ENCODE measurements around the gene BSG.

BSG gene

GRCh38 chr19:616062-616700 lies 43.8 kb downstream of the BSG start:
- H3K27me3 ChIP-seq (replicated peaks) = no peaks in the 10 kb centered on the region
- H3K27ac ChIP-seq = no peak overlapping the region
- TF ChIP-seq CTCF (IDR thresholded peaks at IDR 0.05; ENCODE audit: low read depth, low read length, missing control alignments) = no peak

GRCh38 chr19:616747-617526 lies 44.5 kb downstream of the BSG start:
- Histone ChIP-seq H3K27ac (no peak overlapping the region), H3K27me3 (replicated peaks) (no peaks in the 10 kb centered on the region), H3K36me3 (replicated peaks) (peaks cover 55% of the 10 kb centered on the region), H3K4me3 (ENCODE audit: low read depth, low read length) (no peak overlapping the region)
- in situ Hi-C loops (cut with HindIII; ENCODE audit: low pct_ligation_motif_present, low sequenced_read_pairs) = no loop called here
- TF ChIP-seq CTCF (IDR thresholded peaks at IDR 0.05; ENCODE audit: low read depth, low read length, missing control alignments) = no peak
- DNase-seq = no peak

More at GRCh38 chr19:616062-616700, 43.8 kb downstream of the BSG start:
- in situ Hi-C loops (cut with HindIII; ENCODE audit: low pct_ligation_motif_present, low sequenced_read_pairs) = no loop called here
- H3K36me3 ChIP-seq (replicated peaks) = peaks cover 47% of the 10 kb centered on the region
- no peak for DNase-seq
- H3K4me3 ChIP-seq (ENCODE audit: low read depth, low read length) = no peak overlapping the region

- Histone ChIP-seq H3K36me3 (replicated peaks) (peaks cover 63% of the 10 kb centered on the region), H3K27ac (no peak overlapping the region), H3K27me3 (replicated peaks) (no peaks in the 10 kb centered on the region), H3K4me3 (ENCODE audit: low read depth, low read length) (no peak overlapping the region)
- in situ Hi-C loops (cut with HindIII; ENCODE audit: low pct_ligation_motif_present, low sequenced_read_pairs) = no loop called here
- no peak for DNase-seq
- no peak for TF ChIP-seq CTCF (IDR thresholded peaks at IDR 0.05; ENCODE audit: low read depth, low read length, missing control alignments)
Measured at GRCh38 chr19:617551-618246, 45.3 kb downstream of the BSG start.

- TF ChIP-seq CTCF (IDR thresholded peaks at IDR 0.05; ENCODE audit: low read depth, low read length, missing control alignments) = no peak
- no peak for DNase-seq
- Histone ChIP-seq H3K4me3 (ENCODE audit: low read depth, low read length) (no peak overlapping the region), H3K27me3 (replicated peaks) (no peaks in the 10 kb centered on the region), H3K27ac (no peak overlapping the region), H3K36me3 (replicated peaks) (peaks cover 64% of the 10 kb centered on the region)
- in situ Hi-C loops (cut with HindIII; ENCODE audit: low pct_ligation_motif_present, low sequenced_read_pairs) = no loop called here
Measured at GRCh38 chr19:618247-618619, 45.8 kb downstream of the BSG start.

GRCh38 chr19:618674-619285 lies 46.4 kb downstream of the BSG start:
- Histone ChIP-seq H3K27ac (no peak overlapping the region), H3K36me3 (replicated peaks) (peaks cover 64% of the 10 kb centered on the region), H3K4me3 (ENCODE audit: low read depth, low read length) (no peak overlapping the region), H3K27me3 (replicated peaks) (no peaks in the 10 kb centered on the region)
- in situ Hi-C loops (cut with HindIII; ENCODE audit: low pct_ligation_motif_present, low sequenced_read_pairs) = no loop called here
- no peak for TF ChIP-seq CTCF (IDR thresholded peaks at IDR 0.05; ENCODE audit: low read depth, low read length, missing control alignments)
- DNase-seq = no peak
